Spinal cord (tissue), 10 donors: ENCODE results near the gene ZNF33A. TPM values are rescaled to one million over a fixed set of nuclear protein-coding genes. Genes with fewer than 3 reads are reported as not detected.
"Not testable (repeated sequence)": the region's sequence is repeated elsewhere in the genome, so short reads cannot be mapped to it uniquely, and the experiment has no call there.

Experiments
- DNase-seq, 6 donors: peaks; one replicate each; pipeline versions ENCODE4 v3.0.0 to v3.0.0-alpha.2; 2013 to 2015; ENCODE audit warnings: low spot score in 6 of 6, low read depth in 4 of 6
- H3K27ac ChIP-seq: one replicate; pipeline ENCODE4 v1.5.1; 2013; ENCODE audit warnings: low read depth, low read length, control low read depth
- H3K27me3 ChIP-seq: one replicate; pipeline ENCODE4 v1.6.1; 2013; ENCODE audit warnings: low read length; ENCODE audit not compliant: control insufficient read depth, insufficient read depth
- H3K36me3 ChIP-seq: one replicate; pipeline ENCODE4 v1.6.1; 2013; ENCODE audit warnings: low read length; ENCODE audit not compliant: control insufficient read depth, insufficient read depth
- H3K4me1 ChIP-seq: one replicate; pipeline ENCODE4 v1.6.1; 2013; ENCODE audit warnings: low read length; ENCODE audit not compliant: control insufficient read depth, insufficient read depth
- H3K4me3 ChIP-seq: one replicate; pipeline ENCODE4 v1.5.1; 2013; ENCODE audit warnings: low read depth, low read length, control low read depth
- H3K9me3 ChIP-seq: one replicate; pipeline ENCODE4 v1.6.1; 2013; ENCODE audit warnings: low read length; ENCODE audit not compliant: control insufficient read depth, insufficient read depth
- WGBS: methylation state at CpG from one replicate; pipeline ENCODE4 v1.1.5; 2013; ENCODE audit warnings: missing lambda C conversion rate; ENCODE audit not compliant: insufficient coverage; 5-methylcytosine and 5-hydroxymethylcytosine counted together
- polyA plus RNA-seq, 2 donors: library from polyadenylated mRNA; unstranded; fragments of 120-200 nt; gene quantifications; one replicate each; pipeline ENCODE4 v1.2.1, GENCODE V29; 2013; ENCODE audit not compliant: insufficient read length in 2 of 2
- total RNA-seq, 2 donors: library from RNA; depleted of rRNA in 1 of 2; stranded (reverse); fragments of 120-200 nt in 1 of 2; fragments of >200 nt in 1 of 2; gene quantifications; one replicate each; pipeline versions ENCODE4 v1.2.3 to v1.2.4, GENCODE V29; 2013 to 2014
- donor health status: healthy.

ZNF33A gene
- total and polyA plus RNA-seq, 4 donors: 23.4 to 54.2 (median 37.8) TPM

DNA sequence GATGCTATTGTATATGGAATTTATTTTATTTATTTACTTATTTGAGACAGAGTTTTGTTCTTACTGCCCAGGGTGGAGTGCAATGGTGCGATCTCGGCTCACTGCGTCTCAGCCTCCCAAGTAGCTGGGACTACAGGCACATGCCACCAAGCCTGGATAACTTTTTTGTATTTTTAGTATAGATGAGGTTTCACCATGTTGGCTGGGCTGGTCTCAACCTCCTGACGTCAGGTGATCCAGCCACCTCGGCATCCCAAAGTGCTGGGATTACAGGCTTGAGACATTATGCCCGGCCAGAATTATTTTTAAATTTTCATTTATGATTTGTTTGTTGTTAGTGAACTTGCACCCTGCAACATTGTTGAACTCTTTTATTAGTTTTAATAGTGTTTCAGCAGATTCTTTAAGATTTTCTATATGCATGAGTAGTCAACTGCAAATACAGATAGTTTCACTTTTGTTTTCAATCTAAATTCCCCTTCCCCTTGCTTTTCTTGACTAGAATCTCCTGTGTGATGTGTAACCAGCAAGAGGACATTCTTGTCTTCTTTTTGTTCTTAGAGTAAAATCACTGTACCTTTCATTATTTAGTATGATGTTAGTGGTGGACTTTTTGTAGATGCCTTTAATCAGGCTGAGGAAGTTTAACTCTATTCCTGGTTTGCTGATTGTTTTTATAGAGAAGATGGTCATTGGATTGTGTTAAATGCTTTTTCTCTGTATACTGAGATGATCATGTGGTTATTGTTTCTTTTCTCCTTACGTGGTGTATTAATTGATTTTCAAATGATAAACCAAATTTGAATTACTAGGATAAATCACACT is 27.8 kb downstream of the ZNF33A start:
- 80% methylated on average over 2 of the region's 7 CpGs for WGBS
- H3K27me3 ChIP-seq: no peaks in the 10 kb centered on the region
- H3K4me3 ChIP-seq: no peak overlapping the region
- no peaks in the 10 kb centered on the region for H3K4me1 ChIP-seq
- no peak overlapping the region for H3K27ac ChIP-seq
- no peak for DNase-seq
- H3K9me3 ChIP-seq: no peaks in the 10 kb centered on the region
- peaks cover 15% of the 10 kb centered on the region for H3K36me3 ChIP-seq

GRCh38 chr10:38038932-38039245 is 28.4 kb downstream of the ZNF33A start:
- DNase-seq: no peak
- Histone ChIP-seq H3K27ac (no peak overlapping the region), H3K4me3 (no peak overlapping the region), H3K27me3 (no peaks in the 10 kb centered on the region), H3K36me3 (peaks cover 12% of the 10 kb centered on the region), H3K4me1 (no peaks in the 10 kb centered on the region), H3K9me3 (no peaks in the 10 kb centered on the region)

DNA sequence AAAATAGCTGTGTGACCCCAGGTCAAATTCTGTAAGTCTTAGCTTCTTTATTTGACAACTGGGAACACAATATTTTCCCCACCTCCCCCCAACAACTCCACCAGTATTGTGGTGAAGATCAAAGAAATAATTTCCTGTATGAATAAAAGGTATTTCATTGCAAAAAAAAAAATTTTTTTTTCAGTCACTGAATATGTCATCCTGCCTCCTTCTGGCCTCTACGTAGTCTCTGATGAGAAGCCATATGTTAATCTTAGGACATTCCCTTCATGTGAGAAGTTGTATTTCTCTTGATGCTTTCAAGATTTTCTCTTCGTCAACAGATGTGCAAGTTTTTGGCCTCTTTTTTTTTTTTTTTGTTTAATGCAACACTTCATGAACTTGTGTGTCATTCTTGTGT is 33.0 kb downstream of the ZNF33A start:
- H3K4me1 ChIP-seq: no peaks in the 10 kb centered on the region
- WGBS: no CpG with 5 or more reads among the region's 2 CpGs
- H3K27ac ChIP-seq: no peak overlapping the region
- DNase-seq: no peak
- H3K27me3 ChIP-seq: no peaks in the 10 kb centered on the region
- H3K4me3 ChIP-seq: no peak overlapping the region
- no peaks in the 10 kb centered on the region for H3K9me3 ChIP-seq
- peaks cover 3% of the 10 kb centered on the region for H3K36me3 ChIP-seq

DNA sequence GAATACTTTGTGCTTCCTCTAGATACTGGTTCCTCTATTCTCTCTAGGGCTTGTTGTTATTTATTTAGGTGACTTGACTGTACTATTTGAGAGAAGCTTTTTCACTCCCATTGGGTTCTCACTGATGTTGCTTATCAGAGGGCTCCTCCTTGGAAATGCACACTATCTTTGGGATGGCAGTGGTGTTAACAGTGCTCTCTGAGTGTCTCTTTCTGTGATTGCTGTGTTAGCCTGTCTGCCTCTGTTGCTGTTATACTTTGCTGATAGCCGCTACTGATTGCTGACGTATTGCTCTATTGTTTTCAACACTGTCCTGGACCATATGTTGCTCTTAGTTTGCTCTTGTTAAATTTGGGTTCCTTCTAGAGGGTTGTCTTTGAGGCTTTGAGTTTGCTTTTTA is 34.7 kb downstream of the ZNF33A start:
- Histone ChIP-seq H3K9me3 (no peaks in the 10 kb centered on the region), H3K36me3 (peaks cover 3% of the 10 kb centered on the region), H3K27ac (no peak overlapping the region), H3K4me1 (no peaks in the 10 kb centered on the region), H3K27me3 (no peaks in the 10 kb centered on the region), H3K4me3 (no peak overlapping the region)
- 100% methylated on average over 1 of the region's 2 CpGs for WGBS
- DNase-seq: no peak

- DNase-seq: no peak
- Histone ChIP-seq H3K27ac (no peak overlapping the region), H3K4me3 (no peak overlapping the region), H3K27me3 (no peaks in the 10 kb centered on the region), H3K9me3 (no peaks in the 10 kb centered on the region), H3K36me3 (peaks cover 3% of the 10 kb centered on the region), H3K4me1 (no peaks in the 10 kb centered on the region)
- no CpG with 5 or more reads among the region's 1 CpG for WGBS
Measured at GRCh38 chr10:38047666-38048065, 37.2 kb downstream of the ZNF33A start.

- no peaks in the 10 kb centered on the region for H3K36me3 ChIP-seq
- no peak for DNase-seq
- no peaks in the 10 kb centered on the region for H3K4me1 ChIP-seq
- H3K4me3 ChIP-seq: no peak overlapping the region
- H3K9me3 ChIP-seq: peaks cover under 1% of the 10 kb centered on the region
- no peaks in the 10 kb centered on the region for H3K27me3 ChIP-seq
- WGBS: no CpG with 5 or more reads among the region's 1 CpG
- H3K27ac ChIP-seq: no peak overlapping the region
Measured at GRCh38 chr10:38050212-38050611, 39.7 kb downstream of the ZNF33A start.

GRCh38 chr10:38054361-38054797 is 43.9 kb downstream of the ZNF33A start:
- Histone ChIP-seq H3K27ac (no peak overlapping the region), H3K9me3 (peaks cover 4% of the 10 kb centered on the region), H3K27me3 (no peaks in the 10 kb centered on the region), H3K4me1 (no peaks in the 10 kb centered on the region), H3K36me3 (no peaks in the 10 kb centered on the region), H3K4me3 (no peak overlapping the region)
- no peak for DNase-seq

DNA sequence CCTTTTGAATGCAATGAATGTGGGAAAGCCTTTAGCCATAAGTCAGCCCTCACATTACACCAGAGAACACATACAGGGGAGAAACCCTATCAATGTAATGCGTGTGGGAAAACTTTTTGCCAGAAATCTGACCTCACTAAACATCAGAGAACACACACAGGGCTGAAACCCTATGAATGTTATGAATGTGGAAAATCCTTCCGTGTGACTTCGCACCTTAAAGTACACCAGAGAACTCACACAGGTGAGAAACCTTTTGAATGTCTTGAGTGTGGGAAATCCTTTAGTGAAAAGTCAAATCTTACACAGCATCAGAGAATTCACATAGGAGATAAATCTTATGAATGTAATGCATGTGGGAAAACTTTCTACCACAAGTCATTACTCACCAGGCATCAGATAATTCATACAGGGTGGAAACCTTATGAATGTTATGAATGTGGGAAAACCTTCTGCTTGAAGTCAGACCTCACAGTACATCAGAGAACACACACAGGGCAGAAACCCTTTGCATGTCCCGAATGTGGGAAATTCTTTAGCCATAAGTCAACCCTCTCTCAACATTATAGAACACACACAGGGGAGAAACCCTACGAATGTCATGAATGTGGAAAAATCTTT is 44.9 kb downstream of the ZNF33A start:
- DNase-seq, H3K4me1 ChIP-seq, H3K4me3 ChIP-seq, H3K27me3 ChIP-seq, H3K27ac ChIP-seq, H3K9me3 ChIP-seq, H3K36me3 ChIP-seq: not testable (repeated sequence)
- no CpG with 5 or more reads among the region's 5 CpGs for WGBS

DNA sequence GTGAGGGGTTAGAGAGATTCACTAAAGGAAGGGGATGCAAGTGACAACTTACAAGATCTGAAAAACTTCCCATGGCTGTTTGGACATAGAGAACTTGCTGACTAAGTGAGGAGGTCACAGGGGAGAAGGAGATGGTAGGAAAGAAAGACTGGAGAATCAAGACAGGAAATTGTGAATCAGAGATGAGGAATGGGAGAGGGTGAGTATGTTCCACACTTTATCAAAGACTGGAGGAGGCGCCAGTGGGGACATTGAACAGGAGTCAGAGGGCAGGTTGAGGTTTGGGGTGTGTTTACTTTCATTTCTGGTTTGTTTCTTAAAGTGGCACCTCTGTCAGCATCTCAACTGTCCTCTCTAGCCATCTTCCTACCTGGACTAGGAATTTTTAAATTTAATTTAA is 59.2 kb downstream of the ZNF33A start:
- not testable (repeated sequence) for H3K4me1 ChIP-seq, H3K27ac ChIP-seq, H3K36me3 ChIP-seq, DNase-seq, H3K9me3 ChIP-seq, H3K27me3 ChIP-seq, H3K4me3 ChIP-seq
- WGBS: no CpG with 5 or more reads among the region's 1 CpG

DNA sequence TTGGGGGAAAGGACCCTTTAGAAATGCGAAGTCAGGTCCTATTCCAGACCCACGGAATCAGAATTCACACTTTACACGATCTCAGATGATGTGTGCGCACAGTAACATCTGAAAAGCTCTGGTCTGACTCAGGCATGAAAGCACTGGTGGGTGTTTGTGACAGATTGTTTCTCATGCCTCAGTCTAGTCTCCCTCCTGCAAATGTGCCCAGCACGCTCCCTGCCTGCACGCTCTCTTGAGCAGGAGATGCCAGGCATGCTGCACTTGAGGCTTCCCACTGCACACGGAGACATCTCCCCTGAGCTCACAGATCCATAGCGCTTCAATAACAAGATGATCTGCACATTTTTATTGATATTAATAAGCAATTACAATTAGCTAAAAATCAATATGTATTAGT is 60.0 kb downstream of the ZNF33A start:
- H3K4me1 ChIP-seq: no peaks in the 10 kb centered on the region
- H3K9me3 ChIP-seq: no peaks in the 10 kb centered on the region
- DNase-seq: no peak
- H3K4me3 ChIP-seq: no peak overlapping the region
- H3K27ac ChIP-seq: no peak overlapping the region
- 85% methylated on average over 5 of the region's 8 CpGs for WGBS
- no peaks in the 10 kb centered on the region for H3K36me3 ChIP-seq
- no peaks in the 10 kb centered on the region for H3K27me3 ChIP-seq
